HepG2 (cell line): ENCODE measurements around the gene ERMARD. TPM values are rescaled to one million over a fixed set of nuclear protein-coding genes. Genes with fewer than 3 reads are reported as not detected.

Source experiments
- ARNT2 ChIP-seq: sonication (generic); formaldehyde crosslinking; IDR thresholded peaks from 2 replicates; pipeline ENCODE4 v1.8.0; 2022; ENCODE audit warnings: mild to moderate bottlenecking, low read depth, missing genetic modification reagents, moderate library complexity
- CBX5 ChIP-seq: sonication (generic); formaldehyde crosslinking; IDR thresholded peaks from 2 replicates; pipeline ENCODE4 v1.4.0; 2020; ENCODE audit warnings: missing genetic modification reagents, borderline replicate concordance
- CHD2 ChIP-seq: IDR thresholded peaks from 2 replicates; pipeline ENCODE4 v1.6.1; 2011; ENCODE audit warnings: low read depth, low read length, improper control_type of control experiment
- GATAD2A ChIP-seq: IDR thresholded peaks from 2 replicates; pipeline ENCODE4 v1.6.1; 2016
- KDM5A ChIP-seq: fragments of 200-600 bp; sonication (generic); IDR thresholded peaks from 2 replicates; pipeline ENCODE4 v1.7.0; 2018; ENCODE audit warnings: antibody characterized with exemption, mild to moderate bottlenecking, low read length, borderline replicate concordance
- MATR3 ChIP-seq: sonication (generic); formaldehyde crosslinking; IDR thresholded peaks from 2 replicates; pipeline ENCODE4 v1.4.0; 2020; ENCODE audit warnings: missing genetic modification reagents
- TBX3 ChIP-seq: fragments of 450-650 bp; IDR thresholded peaks from 2 replicates; pipeline ENCODE4 v1.6.1; 2017; ENCODE audit warnings: antibody characterized with exemption, mild to moderate bottlenecking, inconsistent platforms, borderline replicate concordance
- ZNF160 ChIP-seq: sonication (generic); formaldehyde crosslinking; IDR thresholded peaks from 2 replicates; pipeline ENCODE4 v1.8.0; 2022; ENCODE audit warnings: mild to moderate bottlenecking, inconsistent platforms, missing genetic modification reagents
- ZNF253 ChIP-seq: sonication (generic); formaldehyde crosslinking; IDR thresholded peaks from 2 replicates; pipeline ENCODE4 v1.8.0; 2022; ENCODE audit warnings: mild to moderate bottlenecking, missing genetic modification reagents, borderline replicate concordance
- ZNF776 ChIP-seq: sonication (generic); formaldehyde crosslinking; IDR thresholded peaks from 2 replicates; pipeline ENCODE4 v1.4.0; 2020; ENCODE audit warnings: mild to moderate bottlenecking, missing genetic modification reagents
- polyA plus RNA-seq, 8 experiments: library from polyadenylated mRNA; depleted of rRNA in 3 of 8; stranded (reverse) in 7 of 8; unstranded in 1 of 8; fragments of >200 nt; fragmentation: Illumina TruSeq in 4 of 8; extraction: Trizol in 4 of 8; gene quantifications; 2 replicates each; pipeline versions ENCODE4 v1.2.1 to v1.2.3, GENCODE V29; 2011 to 2016; ENCODE audit warnings: low read depth in 4 of 8, missing spikeins in 1 of 8, mixed read lengths in 1 of 8; ENCODE audit not compliant: insufficient read depth in 1 of 8
- total RNA-seq, 5 experiments: library from RNA; depleted of rRNA; stranded (reverse); fragments of >200 nt; fragmentation: Illumina TruSeq; extraction: Trizol; gene quantifications; 2 replicates each; pipeline ENCODE4 v1.2.3, GENCODE V29; 2016; ENCODE audit warnings: low read depth in 1 of 5
- TF ChIP-seq, protein P1 (sequence below): fragments of 450-650 bp; IDR thresholded peaks from 2 replicates; pipeline ENCODE4 v1.6.1; 2017
- TF ChIP-seq, protein P2 (sequence below): sonication (generic); formaldehyde crosslinking; IDR thresholded peaks from 2 replicates; pipeline ENCODE4 v1.4.0; 2020; ENCODE audit warnings: mild to moderate bottlenecking, missing genetic modification reagents
- TF ChIP-seq, protein P3 (sequence below): sonication (generic); formaldehyde crosslinking; IDR thresholded peaks from 2 replicates; pipeline ENCODE4 v1.4.0; 2020; ENCODE audit warnings: missing genetic modification reagents
- TF ChIP-seq, protein P4 (sequence below): sonication (generic); formaldehyde crosslinking; IDR thresholded peaks from 2 replicates; pipeline ENCODE4 v1.5.1; 2020; ENCODE audit warnings: mild to moderate bottlenecking, missing genetic modification reagents

Gene ERMARD
- total and polyA plus RNA-seq, 2 of the 13 experiments (the other 11 are each of a cell fraction or from before 2014, with no cell fraction given): 8.8 to 10.7 TPM

DNA sequence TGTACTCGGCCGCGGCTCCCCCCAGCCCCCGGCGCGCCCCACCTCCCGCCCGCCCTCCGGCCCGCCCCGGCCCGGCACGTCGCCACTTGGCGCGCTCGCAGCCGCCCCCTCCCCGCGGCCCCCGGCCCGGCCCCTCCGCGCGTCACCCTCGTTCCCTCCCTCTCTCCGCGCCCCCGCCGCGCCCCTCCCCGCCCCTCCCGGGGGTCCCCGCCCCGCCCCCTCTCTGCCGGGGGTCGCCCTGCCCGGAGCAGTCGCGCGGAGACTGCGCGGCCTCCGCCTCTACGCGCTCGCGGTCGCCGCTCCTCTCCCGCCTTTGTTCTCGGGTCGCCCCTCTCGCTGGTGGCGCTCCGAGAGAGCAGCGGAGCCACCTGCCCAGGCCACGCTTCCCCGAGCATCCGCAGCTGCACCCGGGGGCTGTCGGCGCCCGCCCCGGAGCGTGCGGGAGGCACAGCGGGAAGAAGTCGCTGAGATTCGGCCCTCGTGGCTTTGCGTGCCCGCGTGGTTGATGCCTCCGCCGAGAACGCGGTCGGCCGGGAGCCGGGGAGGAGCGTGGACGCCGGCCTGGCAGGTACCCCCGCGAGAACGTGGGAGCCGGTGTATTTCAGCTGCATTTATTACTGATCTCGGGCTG lies 26.8 kb upstream of the ERMARD start, which contains the start of gene PHF10 (continued):
- TF ChIP-seq ZNF253 (CRISPR knock-in tag) (peak; percentile 96), KDM5A (no peak; the same call in 1 of the 2 replicates), GATAD2A (CRISPR knock-in tag) (no peak), ARNT2 (peak; percentile 87), ZNF776 (CRISPR knock-in tag) (peak; percentile 99), CBX5 (CRISPR knock-in tag) (peak; percentile 65; the same call in 1 of the 2 replicates), CHD2 (no peak), ZNF160 (CRISPR knock-in tag) (no peak; the same call in 1 of the 2 replicates), MATR3 (no peak), TBX3 (no peak)
- TF ChIP-seq, protein P1, sequence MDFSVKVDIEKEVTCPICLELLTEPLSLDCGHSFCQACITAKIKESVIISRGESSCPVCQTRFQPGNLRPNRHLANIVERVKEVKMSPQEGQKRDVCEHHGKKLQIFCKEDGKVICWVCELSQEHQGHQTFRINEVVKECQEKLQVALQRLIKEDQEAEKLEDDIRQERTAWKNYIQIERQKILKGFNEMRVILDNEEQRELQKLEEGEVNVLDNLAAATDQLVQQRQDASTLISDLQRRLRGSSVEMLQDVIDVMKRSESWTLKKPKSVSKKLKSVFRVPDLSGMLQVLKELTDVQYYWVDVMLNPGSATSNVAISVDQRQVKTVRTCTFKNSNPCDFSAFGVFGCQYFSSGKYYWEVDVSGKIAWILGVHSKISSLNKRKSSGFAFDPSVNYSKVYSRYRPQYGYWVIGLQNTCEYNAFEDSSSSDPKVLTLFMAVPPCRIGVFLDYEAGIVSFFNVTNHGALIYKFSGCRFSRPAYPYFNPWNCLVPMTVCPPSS: no peak
- TF ChIP-seq, protein P2, sequence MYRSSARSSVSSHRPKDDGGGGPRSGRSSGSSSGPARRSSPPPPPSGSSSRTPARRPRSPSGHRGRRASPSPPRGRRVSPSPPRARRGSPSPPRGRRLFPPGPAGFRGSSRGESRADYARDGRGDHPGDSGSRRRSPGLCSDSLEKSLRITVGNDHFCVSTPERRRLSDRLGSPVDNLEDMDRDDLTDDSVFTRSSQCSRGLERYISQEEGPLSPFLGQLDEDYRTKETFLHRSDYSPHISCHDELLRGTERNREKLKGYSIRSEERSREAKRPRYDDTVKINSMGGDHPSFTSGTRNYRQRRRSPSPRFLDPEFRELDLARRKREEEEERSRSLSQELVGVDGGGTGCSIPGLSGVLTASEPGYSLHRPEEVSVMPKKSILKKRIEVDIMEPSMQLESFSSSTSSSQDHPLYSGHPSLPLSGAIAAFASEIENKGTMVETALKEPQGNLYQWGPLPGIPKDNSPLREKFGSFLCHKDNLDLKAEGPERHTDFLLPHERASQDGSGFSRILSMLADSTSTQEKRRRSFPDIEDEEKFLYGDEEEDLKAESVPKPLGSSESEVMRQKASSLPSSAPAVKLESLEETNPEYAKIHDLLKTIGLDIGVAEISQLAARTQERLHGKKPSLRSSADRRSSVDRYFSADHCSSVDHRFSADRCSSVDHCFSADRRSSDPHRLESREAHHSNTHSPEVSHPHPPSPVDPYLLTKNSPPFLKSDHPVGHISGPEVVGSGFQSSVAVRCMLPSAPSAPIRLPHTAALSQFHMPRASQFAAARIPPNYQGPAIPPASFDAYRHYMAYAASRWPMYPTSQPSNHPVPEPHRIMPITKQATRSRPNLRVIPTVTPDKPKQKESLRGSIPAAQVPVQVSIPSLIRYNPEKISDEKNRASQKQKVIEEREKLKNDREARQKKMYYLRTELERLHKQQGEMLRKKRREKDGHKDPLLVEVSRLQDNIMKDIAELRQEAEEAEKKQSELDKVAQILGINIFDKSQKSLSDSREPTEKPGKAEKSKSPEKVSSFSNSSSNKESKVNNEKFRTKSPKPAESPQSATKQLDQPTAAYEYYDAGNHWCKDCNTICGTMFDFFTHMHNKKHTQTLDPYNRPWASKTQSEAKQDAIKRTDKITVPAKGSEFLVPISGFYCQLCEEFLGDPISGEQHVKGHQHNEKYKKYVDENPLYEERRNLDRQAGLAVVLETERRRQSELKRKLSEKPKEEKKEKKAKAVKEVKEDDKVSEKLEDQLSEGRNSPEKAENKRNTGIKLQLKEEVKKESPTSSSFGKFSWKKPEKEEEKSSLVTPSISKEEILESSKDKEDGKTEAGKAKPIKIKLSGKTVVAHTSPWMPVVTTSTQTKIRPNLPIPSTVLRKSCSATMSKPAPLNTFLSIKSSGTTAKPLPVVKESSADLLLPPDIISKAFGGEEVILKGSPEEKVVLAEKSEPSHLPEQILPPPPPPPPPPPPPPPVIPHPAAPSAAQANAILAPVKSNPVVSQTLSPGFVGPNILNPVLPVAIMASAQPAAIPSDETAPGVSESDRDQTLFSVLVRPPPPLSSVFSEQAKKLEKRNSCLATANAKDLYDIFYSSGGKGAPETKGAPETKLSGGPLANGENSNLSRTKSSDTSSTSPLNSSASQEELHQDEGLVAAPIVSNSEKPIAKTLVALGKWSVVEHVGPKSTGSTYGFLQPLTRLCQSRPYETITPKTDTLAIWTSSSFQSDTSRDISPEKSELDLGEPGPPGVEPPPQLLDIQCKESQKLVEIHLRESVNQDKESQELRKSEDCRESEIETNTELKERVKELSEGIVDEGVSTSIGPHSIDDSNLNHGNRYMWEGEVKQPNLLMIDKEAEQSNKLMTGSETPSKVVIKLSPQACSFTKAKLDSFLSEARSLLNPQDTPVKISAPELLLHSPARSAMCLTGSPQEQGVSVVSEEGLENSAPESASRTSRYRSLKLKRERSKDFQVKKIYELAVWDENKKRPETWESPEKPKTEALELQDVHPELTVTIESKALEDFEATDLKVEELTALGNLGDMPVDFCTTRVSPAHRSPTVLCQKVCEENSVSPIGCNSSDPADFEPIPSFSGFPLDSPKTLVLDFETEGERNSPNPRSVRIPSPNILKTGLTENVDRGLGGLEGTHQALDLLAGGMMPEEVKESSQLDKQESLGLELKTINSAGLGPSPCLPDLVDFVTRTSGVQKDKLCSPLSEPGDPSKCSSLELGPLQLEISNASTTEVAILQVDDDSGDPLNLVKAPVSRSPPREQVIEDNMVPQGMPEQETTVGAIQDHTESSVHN (CRISPR knock-in tag): no peak
- TF ChIP-seq, protein P3, sequence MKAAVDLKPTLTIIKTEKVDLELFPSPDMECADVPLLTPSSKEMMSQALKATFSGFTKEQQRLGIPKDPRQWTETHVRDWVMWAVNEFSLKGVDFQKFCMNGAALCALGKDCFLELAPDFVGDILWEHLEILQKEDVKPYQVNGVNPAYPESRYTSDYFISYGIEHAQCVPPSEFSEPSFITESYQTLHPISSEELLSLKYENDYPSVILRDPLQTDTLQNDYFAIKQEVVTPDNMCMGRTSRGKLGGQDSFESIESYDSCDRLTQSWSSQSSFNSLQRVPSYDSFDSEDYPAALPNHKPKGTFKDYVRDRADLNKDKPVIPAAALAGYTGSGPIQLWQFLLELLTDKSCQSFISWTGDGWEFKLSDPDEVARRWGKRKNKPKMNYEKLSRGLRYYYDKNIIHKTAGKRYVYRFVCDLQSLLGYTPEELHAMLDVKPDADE (CRISPR knock-in tag): no peak; the same call in 1 of the 2 replicates
- TF ChIP-seq, protein P4, sequence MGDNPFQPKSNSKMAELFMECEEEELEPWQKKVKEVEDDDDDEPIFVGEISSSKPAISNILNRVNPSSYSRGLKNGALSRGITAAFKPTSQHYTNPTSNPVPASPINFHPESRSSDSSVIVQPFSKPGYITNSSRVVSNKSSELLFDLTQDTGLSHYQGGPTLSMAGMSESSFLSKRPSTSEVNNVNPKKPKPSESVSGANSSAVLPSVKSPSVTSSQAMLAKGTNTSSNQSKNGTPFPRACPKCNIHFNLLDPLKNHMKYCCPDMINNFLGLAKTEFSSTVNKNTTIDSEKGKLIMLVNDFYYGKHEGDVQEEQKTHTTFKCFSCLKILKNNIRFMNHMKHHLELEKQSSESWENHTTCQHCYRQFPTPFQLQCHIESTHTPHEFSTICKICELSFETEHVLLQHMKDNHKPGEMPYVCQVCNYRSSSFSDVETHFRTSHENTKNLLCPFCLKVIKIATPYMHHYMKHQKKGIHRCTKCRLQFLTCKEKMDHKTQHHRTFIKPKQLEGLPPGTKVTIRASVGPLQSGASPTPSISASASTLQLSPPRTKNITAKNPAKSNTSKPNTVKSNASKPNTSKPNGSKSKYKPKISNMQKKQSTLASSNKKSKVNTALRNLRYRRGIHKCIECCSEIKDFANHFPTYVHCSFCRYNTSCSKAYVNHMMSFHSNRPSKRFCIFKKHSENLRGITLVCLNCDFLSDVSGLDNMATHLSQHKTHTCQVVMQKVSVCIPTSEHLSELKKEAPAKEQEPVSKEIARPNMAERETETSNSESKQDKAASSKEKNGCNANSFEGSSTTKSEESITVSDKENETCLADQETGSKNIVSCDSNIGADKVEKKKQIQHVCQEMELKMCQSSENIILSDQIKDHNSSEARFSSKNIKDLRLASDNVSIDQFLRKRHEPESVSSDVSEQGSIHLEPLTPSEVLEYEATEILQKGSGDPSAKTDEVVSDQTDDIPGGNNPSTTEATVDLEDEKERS (CRISPR knock-in tag): peak; percentile 49; the same call in 1 of the 2 replicates
